DMS 273 (cell line): ENCODE measurements around the gene FGFRL1.

Experiments
- DNase-seq: peaks from one replicate; lab custom pipeline; 2025; ENCODE audit not compliant: unreplicated experiment; lab: John Stamatoyannopoulos, UW

Gene FGFRL1

GRCh38 chr4:1004071-1004418, 7.4 kb upstream of the FGFRL1 start:
- no peak for DNase-seq

DNA sequence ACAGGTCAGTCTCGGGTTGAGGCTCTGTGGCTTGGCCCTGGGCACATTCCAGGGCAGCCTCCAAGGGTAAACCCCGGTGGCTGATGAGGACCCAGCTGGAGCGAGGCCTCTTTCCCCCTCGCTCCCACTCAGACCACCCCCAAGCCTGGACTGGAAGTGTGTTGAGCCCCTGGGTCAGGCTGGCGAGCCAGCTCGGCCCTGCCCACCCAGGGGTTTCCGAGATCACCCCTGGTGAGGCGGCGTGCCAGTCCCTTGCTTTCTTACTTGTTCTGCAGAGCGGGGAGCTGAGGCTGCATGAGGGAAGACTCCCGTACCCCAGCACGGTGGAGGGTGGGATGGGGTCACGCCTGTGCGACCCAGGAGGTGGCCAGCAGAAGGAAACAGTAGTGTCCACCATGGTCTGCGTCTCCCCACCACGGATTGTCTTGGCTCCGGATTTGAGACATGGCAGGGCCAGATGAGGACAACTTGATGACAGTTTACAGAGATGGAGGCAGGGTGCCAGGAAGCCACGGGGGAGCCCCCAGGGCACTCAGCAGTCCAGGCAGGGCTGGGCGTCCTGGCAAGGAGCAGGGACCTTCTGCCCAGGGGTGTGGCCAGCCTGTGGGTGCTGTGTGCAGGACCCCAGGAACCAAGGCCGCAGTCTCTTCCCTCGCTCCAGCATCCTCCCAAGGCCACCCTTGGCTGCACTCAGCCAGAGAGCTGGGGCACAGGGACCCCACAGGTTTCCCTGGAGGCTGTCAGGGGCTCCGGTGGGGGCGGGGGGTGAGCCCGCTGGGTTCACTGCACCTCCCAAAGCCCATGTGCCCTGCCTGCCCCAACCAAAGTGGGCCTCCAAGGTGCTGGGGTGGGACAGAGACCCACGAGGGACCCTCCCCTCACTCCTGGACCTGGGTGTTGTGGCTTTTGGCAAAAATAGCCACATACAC, 6.6 kb upstream of the FGFRL1 start:
- DNase-seq = no peak

- no peak for DNase-seq
These were observed 4.6 kb upstream of the FGFRL1 start for GRCh38 chr4:1006856-1007255.

GRCh38 chr4:1008840-1009541, 2.4 kb upstream of the FGFRL1 start:
- DNase-seq = peak; percentile 36

GRCh38 chr4:1009542-1010394, 1.7 kb upstream of the FGFRL1 start:
- DNase-seq = peak; percentile 76

DNA sequence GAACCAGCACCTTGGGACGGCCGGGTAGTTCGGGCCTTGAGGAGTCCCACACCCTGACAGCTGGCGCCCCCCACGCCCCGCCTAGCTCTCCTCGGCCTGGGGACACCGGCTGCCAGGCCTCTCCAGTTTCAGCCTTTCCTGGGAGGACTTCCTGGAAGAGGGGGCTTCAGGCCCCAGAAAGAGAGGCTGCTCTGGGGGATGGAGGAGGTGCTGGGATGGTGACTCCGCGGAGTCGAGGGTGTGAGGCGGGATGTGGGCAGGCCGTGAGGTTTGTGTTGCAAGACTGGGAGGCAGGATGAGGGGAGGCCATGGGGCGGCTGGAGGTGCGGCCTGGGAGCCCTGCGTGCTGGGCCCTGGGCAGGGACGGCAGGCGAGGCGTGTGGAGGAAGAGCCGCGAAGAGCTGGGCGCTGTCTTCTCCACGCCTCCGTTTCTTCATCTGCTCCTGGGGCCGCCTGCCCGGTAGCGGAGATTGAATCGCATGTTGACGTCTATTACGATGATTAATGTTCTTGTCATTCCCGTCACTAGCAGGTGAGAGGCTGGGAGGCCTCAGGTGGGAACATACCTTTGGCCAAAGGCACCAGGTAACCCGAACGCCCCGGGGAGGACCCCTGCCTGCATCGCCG, 918 bp upstream of the FGFRL1 start:
- peak; percentile 79 for DNase-seq

- no peak for DNase-seq
These were observed 224 bp downstream of the FGFRL1 start for GRCh38 chr4:1011666-1012033.

- DNase-seq = peak; percentile 86
These were observed 761 bp downstream of the FGFRL1 start for GRCh38 chr4:1012034-1012739.

- no peak for DNase-seq
These were observed 2.0 kb downstream of the FGFRL1 start for GRCh38 chr4:1013225-1014073.

GRCh38 chr4:1014291-1015167, 3.1 kb downstream of the FGFRL1 start:
- DNase-seq = no peak

GRCh38 chr4:1015179-1015578, 3.8 kb downstream of the FGFRL1 start:
- no peak for DNase-seq

- no peak for DNase-seq
These were observed 4.3 kb downstream of the FGFRL1 start for GRCh38 chr4:1015746-1016145.

GRCh38 chr4:1017211-1017610, 5.8 kb downstream of the FGFRL1 start:
- no peak for DNase-seq

DNA sequence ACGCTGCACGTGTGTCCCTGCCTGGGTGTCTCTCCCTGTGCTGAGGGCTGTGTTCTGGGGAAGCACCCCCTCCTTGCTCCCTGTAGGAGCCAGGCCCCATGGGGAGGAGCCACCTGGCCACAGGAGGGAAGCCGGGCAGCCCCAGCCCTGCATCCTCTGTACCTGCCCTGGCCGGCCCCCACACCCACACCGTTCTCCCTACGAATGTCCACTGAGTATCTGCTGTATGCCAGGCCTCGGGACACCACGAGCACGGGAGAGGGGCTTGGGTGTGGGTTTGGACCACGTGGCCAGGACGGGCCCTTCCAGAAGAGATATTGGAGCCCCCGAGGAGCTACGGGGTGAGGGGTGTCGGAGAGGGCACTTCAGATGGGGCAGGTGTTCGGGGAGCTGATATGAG, 6.3 kb downstream of the FGFRL1 start:
- no peak for DNase-seq

- no peak for DNase-seq
These were observed 7.0 kb downstream of the FGFRL1 start for GRCh38 chr4:1018147-1019020.

DNA sequence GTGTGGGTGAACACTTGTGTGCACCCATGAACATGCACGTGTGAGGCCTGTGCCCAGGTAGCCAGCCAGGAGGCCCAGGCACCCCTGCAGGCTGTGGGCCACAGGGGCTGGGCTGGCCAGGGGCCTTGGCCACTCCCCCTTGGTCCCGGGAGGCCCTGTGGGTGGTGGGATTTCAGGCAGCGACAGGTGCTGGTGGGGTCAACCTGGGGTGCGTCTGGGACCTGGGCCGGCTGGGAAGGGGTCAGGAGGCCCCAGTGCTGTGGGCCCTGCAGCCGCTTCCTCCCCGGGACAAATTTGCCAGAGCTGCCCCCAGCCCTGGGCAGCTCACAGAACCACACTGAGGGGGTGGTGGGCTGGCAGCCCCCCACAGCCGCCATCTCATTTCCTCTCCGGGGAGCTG, 7.9 kb downstream of the FGFRL1 start:
- no peak for DNase-seq

DNA sequence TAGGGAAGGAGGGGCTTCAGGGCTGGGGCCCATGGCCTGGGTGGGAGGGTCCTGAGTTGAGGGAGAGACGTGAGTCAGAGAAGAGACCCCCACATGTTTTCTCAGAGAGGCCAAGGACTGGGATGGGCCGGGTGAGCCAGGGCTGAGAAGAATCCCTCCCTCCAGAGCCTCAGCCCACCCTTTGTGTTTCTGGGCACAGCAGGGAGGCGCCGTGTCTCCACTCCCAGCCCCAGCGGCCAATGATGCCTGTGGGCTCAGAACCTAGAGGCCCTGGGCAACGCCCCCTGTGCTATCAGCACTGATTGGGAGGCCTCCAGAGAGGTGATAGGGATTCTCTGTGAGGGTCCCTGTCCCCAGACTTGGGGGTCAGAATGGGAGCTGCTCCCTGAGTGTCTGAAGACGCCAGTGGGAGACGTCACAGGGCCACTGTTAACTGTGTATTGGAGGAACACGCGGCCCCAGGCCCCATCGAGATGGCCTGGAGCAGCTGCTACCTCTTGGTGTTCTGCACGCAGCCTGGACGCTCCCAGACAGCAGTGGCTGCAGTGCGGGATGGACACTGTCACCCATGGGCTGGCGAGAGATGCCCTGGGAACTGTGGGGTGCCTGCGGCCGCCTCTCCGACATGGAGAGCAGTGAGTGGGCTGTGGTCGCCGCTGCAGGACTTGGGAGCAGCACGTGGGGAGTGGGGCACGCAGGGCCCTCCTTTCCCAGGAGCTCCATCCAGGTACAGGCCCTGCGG, 8.5 kb downstream of the FGFRL1 start:
- peak; percentile 31 for DNase-seq
